Mesothelial cell of epicardium (in vitro differentiated cells): ENCODE data around the gene HEATR5A. TPM values are rescaled to one million over a fixed set of nuclear protein-coding genes. Genes with fewer than 3 reads are reported as not detected.
"Not testable (repeated sequence)": the region's sequence is repeated elsewhere in the genome, so short reads cannot be mapped to it uniquely, and the experiment has no call there.

ENCODE experiments used
- DNase-seq, 2 experiments: peaks; one replicate each; pipeline ENCODE4 v3.0.0; 2021; ENCODE audit warnings: low spot score in 2 of 2; ENCODE audit not compliant: unreplicated experiment in 2 of 2
- H3K27ac Mint-ChIP-seq: 2 replicates; pipeline ENCODE4 v1.8.0; 2021; ENCODE audit warnings: mixed read lengths
- H3K27me3 Mint-ChIP-seq: 2 replicates; pipeline ENCODE4 v1.8.0; 2021; ENCODE audit warnings: low read depth, mixed read lengths
- H3K36me3 Mint-ChIP-seq: 2 replicates; pipeline ENCODE4 v1.8.0; 2021; ENCODE audit warnings: mixed read lengths
- H3K4me1 Mint-ChIP-seq: 2 replicates; pipeline ENCODE4 v1.8.0; 2021; ENCODE audit warnings: mixed read lengths
- H3K4me3 Mint-ChIP-seq: 2 replicates; pipeline ENCODE4 v1.8.0; 2021; ENCODE audit warnings: mild to moderate bottlenecking, moderate library complexity, mixed read lengths
- H3K9me3 Mint-ChIP-seq: 2 replicates; pipeline ENCODE4 v1.8.0; 2021; ENCODE audit warnings: mixed read lengths
- total RNA-seq: library from RNA; stranded (reverse); gene quantifications from 3 replicates; pipeline ENCODE4 v1.2.1, GENCODE V29; 2021
- TF ChIP-seq, protein P1 (sequence below): fragments of 200-600 bp; sonication (generic); IDR thresholded peaks from one replicate; pipeline ENCODE4 v1.5.0; 2021; ENCODE audit warnings: antibody characterized with exemption; ENCODE audit not compliant: unreplicated experiment

The HEATR5A gene
- total RNA-seq, 1 donor from 2014 or later: 21.5 TPM

DNA sequence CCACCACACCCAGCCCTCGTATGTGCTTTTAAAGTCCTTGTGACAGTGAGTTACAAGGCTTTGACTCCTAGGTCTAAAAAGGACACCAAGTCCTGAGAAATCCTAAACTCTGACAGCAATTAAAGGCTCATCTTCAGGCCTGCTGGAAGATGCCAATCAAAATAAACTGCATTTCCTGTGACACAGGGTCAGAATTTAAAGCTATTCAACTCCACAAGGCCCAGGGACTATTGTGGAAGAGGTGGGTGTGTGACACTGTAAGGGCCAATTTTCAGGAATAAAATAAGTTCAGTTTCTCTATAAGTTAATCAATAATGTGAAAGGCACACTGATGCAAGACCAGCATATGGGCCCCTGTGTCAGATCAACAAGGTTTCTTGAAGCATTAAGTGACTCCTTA lies 143.3 kb downstream of the HEATR5A start:
- no peak for DNase-seq
- Mint-ChIP-seq H3K36me3 (peaks cover 4% of the 10 kb centered on the region), H3K27ac (no peak overlapping the region), H3K27me3 (no peaks in the 10 kb centered on the region), H3K9me3 (peaks cover 39% of the 10 kb centered on the region), H3K4me3 (no peak overlapping the region), H3K4me1 (no peaks in the 10 kb centered on the region)
- TF ChIP-seq, protein P1, sequence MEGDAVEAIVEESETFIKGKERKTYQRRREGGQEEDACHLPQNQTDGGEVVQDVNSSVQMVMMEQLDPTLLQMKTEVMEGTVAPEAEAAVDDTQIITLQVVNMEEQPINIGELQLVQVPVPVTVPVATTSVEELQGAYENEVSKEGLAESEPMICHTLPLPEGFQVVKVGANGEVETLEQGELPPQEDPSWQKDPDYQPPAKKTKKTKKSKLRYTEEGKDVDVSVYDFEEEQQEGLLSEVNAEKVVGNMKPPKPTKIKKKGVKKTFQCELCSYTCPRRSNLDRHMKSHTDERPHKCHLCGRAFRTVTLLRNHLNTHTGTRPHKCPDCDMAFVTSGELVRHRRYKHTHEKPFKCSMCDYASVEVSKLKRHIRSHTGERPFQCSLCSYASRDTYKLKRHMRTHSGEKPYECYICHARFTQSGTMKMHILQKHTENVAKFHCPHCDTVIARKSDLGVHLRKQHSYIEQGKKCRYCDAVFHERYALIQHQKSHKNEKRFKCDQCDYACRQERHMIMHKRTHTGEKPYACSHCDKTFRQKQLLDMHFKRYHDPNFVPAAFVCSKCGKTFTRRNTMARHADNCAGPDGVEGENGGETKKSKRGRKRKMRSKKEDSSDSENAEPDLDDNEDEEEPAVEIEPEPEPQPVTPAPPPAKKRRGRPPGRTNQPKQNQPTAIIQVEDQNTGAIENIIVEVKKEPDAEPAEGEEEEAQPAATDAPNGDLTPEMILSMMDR: no peak

DNA sequence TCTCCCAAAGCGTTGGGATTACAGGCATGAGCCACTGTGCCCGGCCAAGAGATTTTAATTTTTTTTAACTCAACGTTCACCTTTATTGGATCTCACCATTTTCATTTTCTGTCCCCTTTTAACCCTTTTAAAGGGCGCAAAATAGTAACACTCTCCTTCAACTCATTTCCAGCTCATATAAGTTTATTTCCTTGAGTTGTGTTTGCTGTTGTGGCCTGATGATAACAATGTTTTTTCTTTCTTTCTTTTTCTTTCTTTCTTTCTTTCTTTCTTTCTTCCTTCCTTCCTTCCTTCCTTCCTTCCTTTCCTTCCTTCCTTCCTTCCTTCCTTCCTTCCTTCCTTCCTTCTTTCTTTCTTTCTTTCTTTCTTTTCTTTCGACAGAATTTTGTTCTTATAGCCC lies 143.9 kb downstream of the HEATR5A start:
- H3K4me3 Mint-ChIP-seq, DNase-seq, H3K27me3 Mint-ChIP-seq, H3K4me1 Mint-ChIP-seq, H3K36me3 Mint-ChIP-seq, H3K27ac Mint-ChIP-seq: not testable (repeated sequence)
- peaks cover 40% of the 10 kb centered on the region for H3K9me3 Mint-ChIP-seq

DNA sequence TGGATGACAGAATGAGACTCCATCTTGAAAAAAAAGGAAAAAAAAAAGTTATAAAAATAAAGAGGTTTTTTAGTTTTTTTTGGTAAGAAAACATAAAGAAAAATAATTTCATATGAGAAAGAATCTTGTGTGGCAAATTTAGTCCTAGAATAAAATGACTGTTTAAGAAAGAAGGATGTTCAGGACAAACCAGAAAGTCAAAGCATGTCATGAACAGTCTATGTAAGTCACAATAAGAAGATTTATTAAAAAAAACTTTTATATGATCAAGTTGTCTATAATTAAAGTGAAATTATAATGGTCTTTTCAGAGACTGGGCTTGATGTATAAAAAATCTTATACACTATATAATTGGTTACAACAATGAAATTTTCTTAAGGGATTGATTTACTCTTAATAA lies 144.6 kb downstream of the HEATR5A start:
- Mint-ChIP-seq H3K27ac (no peak overlapping the region), H3K27me3 (no peaks in the 10 kb centered on the region), H3K9me3 (peaks cover 40% of the 10 kb centered on the region), H3K4me1 (no peaks in the 10 kb centered on the region), H3K4me3 (no peak overlapping the region), H3K36me3 (peaks cover 4% of the 10 kb centered on the region)
- TF ChIP-seq, protein P1: no peak
- no peak for DNase-seq

DNA sequence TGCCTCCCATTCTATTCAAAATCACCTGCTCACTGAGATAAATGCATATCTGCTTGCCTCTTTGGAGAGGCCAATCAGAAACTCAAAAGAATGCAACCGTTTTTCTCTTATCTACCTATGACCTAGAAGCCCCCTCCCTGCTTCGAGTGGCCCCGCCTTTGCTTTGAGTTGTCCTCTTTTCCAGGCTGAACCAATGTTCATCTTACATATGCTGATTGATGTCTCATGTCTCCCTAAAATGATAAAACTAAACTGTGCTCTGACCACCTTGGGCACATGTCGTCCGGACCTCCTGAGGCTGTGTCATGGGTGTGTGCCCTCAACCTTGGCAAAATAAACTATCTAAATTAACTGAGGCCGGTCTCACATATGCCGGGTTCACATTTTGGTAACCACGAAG lies 148.7 kb downstream of the HEATR5A start:
- H3K36me3 Mint-ChIP-seq: peaks cover 3% of the 10 kb centered on the region
- H3K9me3 Mint-ChIP-seq: peaks cover 37% of the 10 kb centered on the region
- DNase-seq: no peak
- H3K27ac Mint-ChIP-seq: no peak overlapping the region
- H3K4me3 Mint-ChIP-seq: no peak overlapping the region
- no peaks in the 10 kb centered on the region for H3K27me3 Mint-ChIP-seq
- TF ChIP-seq, protein P1: no peak
- no peaks in the 10 kb centered on the region for H3K4me1 Mint-ChIP-seq

DNA sequence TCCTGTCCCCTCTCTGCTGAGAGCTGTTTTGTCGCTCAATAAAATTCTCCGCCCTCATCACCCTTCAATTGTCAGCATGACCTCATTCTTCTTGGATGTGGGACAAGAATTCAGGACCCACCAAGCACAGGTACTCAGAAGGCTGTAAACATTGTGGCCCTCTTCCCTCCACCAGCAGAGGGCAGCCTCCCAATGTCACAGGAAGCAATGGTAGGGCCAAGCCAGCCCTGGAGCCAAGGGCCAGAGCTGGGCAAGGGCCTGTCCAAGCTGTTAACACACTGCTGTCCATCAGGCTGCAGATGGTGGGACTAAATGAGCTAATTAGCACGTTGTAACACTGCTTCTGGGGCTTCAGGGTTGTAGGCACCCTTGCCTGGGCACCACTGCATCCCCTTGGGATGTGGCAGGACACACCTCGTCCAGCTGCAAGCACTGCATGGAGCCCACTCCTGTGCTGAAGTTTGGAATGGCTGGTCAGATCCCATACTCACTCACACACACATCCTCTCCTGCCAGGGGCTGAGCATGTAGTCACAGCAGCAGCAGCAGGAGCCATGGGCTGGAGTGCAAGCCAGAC lies 150.1 kb downstream of the HEATR5A start:
- H3K27ac Mint-ChIP-seq: no peak overlapping the region
- no peaks in the 10 kb centered on the region for H3K4me1 Mint-ChIP-seq
- DNase-seq: no peak
- peaks cover 33% of the 10 kb centered on the region for H3K9me3 Mint-ChIP-seq
- peaks cover 2% of the 10 kb centered on the region for H3K36me3 Mint-ChIP-seq
- H3K27me3 Mint-ChIP-seq: no peaks in the 10 kb centered on the region
- H3K4me3 Mint-ChIP-seq: no peak overlapping the region
- TF ChIP-seq, protein P1: no peak

DNA sequence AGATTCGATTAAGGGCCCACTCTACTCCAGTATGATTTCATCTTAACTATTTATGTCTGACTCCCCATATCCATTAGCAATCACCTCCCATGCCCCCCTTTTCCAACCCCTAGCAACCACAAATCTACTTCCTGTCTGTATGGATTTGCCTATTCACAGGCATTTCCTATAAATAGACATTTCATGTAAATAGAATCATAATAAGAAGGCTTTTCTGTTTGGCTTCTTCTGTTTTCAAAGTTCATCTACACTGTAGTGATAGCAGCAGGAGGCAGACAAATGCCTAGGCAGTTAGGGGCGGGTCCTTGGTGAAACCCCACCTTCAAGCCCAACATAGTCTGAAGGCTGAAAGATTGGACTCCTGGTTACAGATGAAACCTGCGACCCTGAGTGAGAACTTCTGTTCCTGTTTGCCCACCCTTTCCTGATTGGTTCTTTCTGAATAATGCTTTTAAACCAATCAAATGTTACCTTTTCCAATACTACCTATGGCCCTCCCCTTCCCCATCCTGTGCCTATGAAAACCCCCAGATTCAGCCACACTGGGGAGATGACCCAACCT lies 150.6 kb downstream of the HEATR5A start:
- DNase-seq: no peak
- Mint-ChIP-seq H3K9me3 (peaks cover 33% of the 10 kb centered on the region), H3K36me3 (peaks cover 2% of the 10 kb centered on the region), H3K4me3 (no peak overlapping the region), H3K27me3 (no peaks in the 10 kb centered on the region), H3K27ac (no peak overlapping the region), H3K4me1 (no peaks in the 10 kb centered on the region)
- TF ChIP-seq, protein P1: no peak
